GM19351 (cell line): ENCODE results near the gene NDUFAF5.

Source experiments
- ATAC-seq: cut with Tn5 transposase; IDR thresholded peaks from one replicate; pipeline ENCODE4 v1.9.1; 2021; ENCODE audit warnings: mild to moderate bottlenecking, moderate library complexity; ENCODE audit not compliant: unreplicated experiment

NDUFAF5 gene

DNA sequence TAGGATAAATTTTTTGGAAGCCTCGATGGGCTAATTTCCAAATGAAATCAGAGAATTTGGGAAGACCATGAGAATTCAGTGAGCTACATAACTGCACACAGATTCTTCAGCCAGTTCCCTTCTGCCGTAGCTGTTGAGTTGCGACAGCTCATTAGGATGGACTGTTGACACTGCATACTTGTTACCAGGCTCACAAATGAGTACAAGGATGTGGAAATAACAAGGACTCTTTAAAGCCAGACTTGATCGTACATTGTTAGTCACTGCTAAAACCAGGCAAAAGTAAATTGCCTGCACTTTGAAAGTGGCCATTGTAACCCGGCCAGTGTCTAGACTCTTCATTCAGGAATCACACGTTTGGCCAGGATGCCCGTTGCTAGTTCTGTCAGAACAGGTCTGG, 37.0 kb downstream of the NDUFAF5 start:
- no peak for ATAC-seq

DNA sequence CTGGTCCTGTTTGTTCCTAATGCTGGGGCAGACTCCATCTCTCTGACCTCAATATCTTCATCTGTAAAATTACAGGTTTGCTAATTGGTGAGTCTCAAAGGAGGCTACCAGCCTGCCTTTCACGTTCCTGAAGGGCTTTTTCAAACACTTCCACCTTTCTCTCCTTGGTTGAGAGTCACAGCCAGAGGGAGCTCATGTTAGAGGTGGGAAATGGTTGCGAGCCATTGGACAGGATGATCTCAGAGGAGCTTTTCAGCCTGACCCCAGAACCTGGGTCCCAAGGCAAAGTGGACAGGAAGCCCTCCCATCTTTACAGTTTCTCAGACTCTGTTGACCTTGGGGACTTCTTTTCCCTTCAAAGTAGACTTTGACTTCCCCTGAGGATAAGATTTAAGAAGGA, 37.6 kb downstream of the NDUFAF5 start:
- ATAC-seq = no peak

DNA sequence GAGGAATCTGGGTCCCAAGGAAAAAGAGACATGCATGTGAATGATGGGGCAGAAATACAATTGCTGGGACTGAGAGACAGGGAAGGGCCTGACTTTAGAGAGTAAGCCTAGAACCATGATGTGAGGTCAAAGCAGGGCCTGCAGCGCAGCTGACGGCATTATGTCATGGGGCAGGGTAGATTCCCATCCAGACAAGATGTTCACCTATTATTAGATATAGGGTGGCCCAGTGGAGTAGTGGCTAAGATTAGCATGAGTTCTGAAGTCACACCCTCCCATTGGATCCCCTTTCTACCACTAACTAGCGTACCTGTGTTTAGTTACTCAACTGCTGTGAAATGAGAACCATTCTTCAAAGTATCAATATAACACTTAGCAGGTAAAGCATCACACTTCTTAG, 39.6 kb downstream of the NDUFAF5 start:
- ATAC-seq = no peak

DNA sequence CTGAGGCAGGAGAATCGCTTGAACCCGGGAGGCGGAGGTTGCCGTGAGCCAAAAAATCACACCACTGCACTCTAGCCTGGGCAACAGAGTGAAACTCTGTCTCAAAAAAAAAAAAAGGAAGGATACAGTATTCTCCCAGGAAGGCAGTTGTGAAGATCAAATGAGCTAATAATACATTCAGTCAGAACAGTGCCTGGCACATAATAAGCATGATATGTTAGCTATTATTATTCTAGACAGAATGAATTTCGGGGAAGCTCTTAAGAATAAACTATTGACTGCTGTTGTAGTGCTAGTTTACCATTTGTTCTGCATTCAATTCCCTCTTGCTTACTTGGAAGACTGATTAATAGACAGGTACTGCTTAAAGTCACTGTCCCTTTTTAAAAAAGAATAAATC, 40.6 kb downstream of the NDUFAF5 start:
- ATAC-seq = no peak

DNA sequence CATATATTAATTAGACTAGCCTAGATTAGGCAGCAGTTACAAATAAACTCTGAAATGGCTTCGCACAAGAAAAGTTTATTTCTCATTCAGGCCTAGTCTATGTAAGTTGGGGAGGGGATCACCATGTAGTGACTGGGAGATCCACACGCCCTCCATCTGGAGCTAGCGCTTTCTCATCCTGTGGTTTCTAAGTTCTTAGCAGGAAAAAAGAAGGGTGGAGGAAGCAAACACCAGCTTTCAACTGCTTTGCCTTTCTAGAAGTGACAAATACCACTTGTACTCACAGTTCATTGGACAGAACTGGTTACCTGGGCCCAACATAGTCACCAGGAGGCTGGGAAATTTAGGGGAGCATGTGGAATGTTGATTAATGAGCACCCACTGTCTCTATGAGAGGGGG, 46.6 kb downstream of the NDUFAF5 start:
- ATAC-seq = no peak

DNA sequence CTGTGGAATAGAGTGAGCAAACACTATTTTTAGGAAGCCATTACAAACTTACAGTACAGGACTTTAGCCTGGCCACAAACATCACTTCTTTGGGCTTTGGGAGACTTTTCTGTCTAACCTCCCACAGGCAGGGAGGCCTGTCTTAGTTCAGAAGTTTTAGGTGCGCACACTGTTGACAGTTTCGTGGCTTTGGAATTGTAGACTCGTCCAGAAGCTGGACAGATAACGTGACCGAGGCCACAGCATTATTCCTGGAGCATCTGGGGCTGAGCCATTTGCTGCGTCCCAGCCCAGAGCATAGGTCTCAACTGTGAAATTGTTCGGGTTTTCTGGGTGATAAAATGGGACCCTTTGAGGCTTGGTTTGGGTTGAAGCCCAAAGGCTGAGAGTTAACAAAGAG, 53.8 kb downstream of the NDUFAF5 start:
- ATAC-seq = no peak

DNA sequence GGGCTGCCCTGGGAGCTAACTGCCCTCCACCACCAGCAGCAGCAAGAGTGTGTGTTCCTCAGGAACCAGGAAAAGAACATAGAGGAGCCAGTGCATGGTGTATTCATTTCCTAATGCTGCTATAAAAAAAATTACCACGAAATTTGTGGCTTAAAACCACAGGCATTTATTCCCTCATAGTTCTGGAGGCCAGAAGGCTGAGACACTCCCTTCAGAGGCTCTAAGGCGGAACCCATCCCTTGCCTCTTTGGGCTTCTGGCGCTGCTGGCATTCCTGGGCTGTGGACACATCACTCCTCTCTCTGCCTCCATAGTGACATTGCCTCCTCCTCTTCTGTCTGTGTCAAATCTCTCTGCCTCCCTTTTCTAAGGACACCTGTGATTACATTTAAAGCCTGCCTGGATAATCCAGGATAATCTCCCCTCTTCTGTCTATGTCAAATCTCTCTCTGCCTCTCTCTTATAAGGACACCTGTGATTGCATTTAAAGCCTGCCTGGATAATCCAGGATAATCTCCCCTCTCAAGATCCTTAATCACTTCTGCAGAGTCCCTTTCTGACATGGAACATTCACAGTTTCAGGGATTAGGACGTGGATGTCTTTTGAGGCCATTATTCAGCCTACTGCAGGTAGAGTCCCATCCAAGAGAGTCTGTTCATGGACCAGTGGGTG, 54.7 kb downstream of the NDUFAF5 start:
- no peak for ATAC-seq

DNA sequence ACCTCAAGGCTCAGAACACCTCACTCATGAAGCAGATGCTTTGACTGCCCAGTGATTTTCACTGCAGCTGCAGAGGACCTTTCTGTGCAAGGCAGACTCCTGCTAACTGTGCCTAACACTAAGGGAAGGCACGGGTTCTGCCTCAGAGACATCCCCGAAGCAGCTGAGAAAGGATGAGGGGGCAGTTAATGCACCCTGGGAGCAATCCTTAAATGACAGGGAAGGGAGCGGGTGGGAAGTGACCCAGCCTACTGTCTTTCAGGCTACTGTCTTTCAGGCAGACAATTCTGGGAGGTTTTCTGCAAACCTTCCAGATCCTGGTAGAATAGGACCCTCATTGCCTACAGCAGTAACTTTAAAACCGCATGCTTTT, 55.3 kb downstream of the NDUFAF5 start:
- no peak for ATAC-seq

DNA sequence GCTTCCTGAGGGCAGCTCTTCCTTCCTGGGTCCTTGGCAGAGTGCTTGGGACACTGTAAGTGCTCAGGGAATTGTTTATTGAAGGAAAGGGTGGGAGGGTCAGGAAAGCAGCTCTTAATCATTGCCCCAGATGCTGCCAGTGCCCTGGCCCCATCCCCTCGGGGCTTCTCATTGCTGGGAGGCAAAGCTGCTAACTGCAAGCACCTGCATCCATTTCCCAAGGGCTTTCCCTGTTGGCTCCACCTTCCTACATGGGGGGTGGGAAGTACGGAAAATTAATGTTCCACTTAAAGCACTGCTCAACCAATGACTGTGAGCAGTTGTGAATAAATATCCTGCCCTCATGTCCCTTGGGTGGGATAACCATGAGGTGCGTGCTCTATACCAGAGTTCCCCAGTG, 56.4 kb downstream of the NDUFAF5 start:
- no peak for ATAC-seq

DNA sequence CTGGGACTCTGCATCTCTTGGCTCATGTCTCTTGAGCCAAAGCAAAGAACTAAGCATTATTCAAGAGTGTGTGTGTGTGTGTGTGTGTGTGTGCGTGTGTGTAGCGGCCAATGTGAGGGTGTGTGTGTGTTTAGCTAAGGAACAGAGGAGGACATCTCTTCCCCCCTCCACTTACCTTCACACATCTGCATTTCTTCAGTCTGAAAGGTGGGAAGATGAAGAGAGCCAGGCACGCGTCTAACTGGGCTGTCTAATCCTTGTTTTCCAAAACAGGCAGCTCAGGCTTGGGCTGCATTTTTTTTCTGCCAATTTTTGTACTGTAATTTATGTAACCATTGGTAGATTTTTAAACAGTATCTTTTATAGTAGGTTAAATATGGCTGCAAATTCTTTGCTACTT, 59.5 kb downstream of the NDUFAF5 start:
- no peak for ATAC-seq

DNA sequence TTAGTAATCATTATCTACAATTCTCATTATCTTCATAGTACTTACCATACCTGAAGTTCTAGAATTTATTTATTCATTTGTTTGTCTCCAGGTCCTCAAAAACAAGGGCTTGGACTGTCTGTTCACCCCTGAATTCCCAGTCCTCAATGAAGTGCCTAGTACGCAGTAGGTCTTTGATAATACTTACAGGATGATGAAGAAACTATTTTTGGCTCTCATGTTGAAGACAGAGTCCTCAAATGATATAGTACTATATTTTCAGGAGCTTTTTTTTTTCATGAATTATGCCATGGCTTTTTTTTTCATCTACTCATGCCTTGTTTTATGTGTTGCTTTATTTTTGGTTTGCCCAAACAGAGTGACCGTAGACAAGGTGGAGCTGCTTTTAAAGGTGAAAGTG, 66.5 kb downstream of the NDUFAF5 start:
- no peak for ATAC-seq

DNA sequence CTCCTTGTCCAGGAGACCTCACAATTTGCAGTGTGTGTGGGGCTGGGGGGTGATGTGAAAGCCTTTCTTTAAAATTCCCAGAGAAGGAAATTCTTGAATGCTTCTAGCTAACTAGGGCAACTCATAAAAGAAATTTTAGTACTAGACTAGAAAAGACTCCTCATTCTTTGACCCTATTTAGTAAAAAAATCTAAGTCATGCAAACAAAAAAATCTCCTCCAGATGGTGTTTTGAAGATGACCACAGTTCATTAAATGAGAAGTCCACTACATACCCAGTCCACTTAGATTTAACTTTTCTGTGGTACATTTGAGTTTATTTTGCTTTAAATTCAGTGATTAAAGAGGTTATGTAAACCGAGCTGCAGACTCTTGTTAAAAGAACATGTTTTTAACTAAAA, 67.5 kb downstream of the NDUFAF5 start:
- ATAC-seq = no peak

DNA sequence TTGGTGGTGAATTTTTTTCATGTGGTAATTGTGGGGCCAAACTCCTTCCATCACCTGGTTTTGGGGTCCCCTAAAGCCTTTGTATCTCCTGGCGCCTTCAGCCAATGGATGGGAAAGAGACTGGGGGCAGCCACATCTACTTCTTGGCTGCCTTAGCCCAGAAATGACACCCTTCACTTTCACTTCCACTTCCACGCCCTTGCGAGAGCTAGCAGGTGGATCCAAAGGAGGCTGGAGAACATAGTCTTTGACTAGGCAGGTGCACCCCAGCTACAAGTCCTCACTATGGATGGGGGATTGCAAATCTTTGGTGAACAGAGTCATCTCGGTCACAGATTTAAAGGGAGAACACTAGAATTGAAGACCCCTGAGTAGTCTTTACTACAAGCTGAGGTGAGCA, 70.8 kb downstream of the NDUFAF5 start:
- ATAC-seq = no peak

DNA sequence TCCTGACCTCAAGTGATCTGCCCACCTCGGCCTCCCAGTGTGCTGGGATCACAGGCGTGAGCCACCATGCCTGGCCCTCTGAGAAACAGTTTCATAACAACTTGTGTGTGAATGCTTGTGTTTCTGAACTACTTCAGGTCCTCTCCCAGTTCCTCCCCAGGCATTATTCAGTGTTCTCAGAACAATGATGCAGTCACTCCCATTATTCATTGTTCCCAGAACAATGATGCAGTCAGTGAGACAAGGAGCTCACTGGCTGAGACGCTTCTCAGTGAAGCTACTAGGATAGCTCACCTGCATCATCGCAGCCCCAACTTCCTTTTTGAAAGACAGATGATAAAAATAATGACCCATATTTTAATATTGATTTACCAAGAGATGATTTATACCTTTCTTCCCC, 71.5 kb downstream of the NDUFAF5 start:
- ATAC-seq = no peak

DNA sequence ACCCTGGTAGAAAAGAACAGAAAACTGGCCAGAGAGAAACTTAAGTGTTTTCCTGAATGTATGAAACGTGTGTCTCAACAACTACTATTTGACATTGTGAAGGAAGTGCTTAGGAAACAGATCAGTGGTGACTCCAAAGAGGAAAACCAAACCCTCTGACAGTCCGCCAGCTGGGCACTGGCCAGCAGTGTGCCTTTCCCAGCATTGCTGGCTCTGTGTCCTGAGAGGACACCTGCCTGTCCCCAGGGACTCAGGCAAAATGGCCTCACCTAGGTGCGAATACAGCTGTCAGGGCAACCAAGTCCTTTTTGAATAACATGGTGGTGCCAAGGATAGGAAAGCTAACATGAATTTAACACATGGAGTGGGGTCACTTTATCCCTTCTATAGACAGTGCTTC, 72.5 kb downstream of the NDUFAF5 start:
- no peak for ATAC-seq

DNA sequence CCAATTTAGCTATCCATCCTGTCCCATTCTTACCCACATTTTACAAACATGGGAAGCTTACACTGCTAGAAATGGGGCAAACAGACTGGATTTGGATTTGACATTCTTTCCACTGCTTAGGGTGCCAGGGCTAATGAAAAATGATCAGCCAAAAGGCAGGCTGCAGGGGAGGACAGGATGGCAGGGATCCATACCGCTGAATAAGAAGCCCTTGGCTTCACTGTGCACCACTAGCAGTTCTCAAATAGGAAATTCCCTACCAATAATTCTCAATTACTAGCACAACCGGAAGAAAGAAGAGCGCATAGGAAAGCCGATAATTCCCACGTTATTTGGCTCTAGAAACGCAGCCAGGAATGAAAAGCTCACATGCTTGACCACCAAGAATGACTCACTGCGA, 73.1 kb downstream of the NDUFAF5 start:
- no peak for ATAC-seq

DNA sequence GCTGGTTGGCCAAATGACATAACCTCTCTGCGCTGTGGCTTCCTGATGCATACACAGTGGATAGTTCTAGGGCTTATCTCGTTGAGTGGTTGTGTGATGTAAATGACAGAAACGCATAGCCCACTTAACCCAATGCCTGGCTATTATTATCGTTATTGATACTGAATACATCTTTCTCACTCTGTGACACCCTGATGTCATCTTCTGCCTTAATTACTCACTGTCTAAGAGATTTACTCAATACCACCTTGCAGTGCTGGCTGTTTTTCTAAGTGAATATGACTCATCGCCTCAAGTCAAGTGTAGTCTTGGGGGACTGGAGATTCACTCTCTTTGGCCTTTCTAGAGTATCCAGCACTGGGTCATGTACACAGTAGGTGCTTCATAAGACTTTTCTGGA, 73.6 kb downstream of the NDUFAF5 start:
- ATAC-seq = no peak

DNA sequence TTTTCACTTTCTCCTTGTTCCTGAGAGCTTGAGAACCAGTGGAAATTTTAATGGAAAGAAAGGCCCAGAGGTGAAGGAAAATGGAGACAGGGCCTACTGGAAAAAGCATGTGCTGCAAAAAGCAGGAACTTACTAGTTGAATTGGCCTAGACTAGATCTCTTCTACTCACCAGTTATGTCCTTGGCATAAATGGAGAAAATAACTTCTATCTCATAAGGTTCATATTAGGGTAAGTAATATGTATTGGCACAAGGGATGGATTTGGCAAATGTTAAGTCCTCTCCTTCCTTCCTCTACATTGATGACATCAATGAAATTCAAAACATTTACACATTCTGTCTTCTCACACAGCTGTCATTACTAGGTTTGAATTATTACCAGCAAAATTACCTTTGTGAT, 74.0 kb downstream of the NDUFAF5 start:
- no peak for ATAC-seq

DNA sequence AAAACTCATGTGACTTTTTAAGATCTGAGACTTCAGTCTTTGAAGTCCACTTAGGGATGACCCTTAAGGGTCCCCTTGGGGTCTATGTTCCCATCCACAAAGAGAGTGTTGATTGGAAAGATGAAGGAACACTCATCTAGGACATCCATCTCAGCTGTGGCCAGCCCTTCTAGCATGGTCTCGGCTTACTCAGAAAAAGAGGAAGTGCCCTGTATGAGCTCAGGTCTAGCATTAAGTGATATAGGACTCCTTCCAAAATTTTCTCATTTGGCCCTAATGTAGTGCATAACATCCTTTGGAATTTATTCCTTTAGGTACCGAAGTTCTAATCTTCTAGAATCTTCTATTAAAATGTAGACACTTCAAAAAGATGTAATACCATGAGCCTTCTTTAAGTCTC, 77.4 kb downstream of the NDUFAF5 start:
- no peak for ATAC-seq

DNA sequence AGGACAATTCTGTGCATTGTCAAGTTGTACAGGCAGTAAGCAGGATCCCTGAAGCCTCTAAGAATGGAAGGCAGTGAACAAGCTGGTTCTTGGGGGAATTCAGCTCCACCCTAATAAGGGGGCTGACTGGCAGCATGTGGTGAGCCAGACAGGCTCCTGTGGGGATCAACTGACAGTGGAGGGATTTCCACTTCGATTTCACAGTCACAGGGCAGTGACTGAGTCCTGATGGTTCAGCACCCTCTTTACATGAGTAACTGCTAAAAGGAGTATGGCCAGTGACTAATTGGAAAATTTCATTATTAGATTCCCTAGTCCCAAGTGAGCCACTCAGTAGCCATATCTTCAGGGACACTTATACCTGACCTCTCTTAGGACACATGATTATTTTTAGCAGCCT, 78.4 kb downstream of the NDUFAF5 start:
- no peak for ATAC-seq

DNA sequence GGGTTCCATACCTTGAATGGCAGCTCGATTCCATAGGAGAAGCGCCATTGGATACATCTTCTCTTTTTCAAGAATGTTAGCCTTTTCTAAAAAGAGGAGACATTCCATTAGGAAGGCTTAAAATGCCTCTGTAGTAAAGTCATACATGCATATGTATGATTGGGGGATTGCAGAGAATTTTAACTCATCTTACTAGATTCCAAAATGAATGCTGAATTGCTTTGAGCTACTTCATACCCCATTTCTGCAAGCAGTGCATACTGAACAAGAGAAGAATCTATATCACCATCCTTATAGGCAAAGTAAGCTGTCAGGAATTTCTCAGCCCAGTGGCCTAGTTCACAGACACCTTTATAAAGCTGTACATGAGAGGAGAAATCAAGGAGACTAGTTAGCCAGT, 80.3 kb downstream of the NDUFAF5 start:
- no peak for ATAC-seq

DNA sequence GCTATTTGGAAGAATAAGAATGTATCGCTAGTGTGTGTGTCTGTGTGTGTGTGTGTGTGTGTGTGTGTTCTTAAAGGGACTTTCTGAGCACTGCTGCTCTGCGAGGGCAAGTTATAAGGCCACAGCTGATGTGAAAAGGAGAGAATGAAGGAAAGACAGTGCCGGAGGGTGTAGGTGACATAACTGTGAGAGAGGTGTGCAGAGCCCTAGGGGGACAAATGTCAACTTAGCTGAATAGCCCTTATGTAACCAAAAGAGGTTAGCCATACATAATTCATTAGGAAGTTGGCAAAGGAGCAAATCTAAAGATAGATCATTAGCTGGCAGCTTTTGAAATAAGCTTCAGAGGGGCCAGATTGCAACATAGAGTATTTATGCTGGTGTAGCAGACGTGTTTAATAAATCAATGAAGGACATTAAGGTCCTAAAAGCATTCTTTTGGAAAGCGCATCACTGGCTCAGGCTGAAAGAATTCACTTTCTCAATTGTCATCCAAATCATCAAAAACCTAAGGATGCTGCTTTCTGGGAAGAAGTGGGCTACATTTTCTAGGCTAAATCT, 81.0 kb downstream of the NDUFAF5 start:
- no peak for ATAC-seq

DNA sequence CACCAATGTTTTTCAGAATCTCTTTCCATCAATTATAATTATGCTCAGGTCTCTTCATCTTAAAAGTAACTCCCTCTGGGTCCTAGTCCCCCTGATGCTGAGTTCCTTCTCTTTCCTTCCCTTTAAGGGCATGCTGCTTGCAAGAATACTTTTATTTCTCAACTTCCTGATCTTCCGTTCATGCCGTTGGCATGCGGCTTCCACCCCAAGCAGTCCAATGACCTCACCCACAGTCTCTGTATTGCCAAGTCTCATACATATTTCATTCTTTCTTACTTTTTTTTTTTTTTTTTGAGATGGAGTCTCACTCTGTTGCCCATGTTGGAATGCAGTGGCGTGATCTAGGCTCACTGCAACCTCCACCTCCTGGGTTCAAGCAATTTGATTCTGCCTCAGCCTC, 83.5 kb downstream of the NDUFAF5 start:
- no peak for ATAC-seq
